DMS153 (cell line): Measurements from ENCODE around the gene DPP8.
"Not testable (repeated sequence)": the region's sequence is repeated elsewhere in the genome, so short reads cannot be mapped to it uniquely, and the experiment has no call there.

Experiments
- DNase-seq: peaks from one replicate; lab custom pipeline; 2025; lab: John Stamatoyannopoulos, UW

DPP8 gene

DNA sequence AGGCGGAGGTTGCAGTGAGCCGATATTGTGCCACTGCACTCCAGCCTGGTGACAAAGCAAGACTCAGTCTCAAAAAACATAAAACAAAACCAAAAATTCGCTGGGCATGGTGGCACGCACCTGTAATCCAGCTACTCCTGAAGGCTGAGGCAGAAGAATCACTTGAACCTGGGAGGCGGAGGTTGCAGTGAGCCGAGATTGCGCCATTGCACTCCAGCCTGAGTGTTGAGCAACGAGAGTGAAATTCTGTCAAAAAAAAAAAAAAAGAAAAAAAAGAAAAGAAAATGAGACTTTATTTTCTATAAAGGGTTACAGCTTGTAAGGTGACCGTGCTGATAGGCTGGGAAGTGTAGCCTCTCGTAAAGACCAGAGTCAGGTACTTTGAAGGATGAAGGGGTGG, 6.7 kb upstream of the DPP8 start:
- no peak for DNase-seq

- DNase-seq = no peak
Measured at GRCh38 chr15:65521350-65521749, 3.9 kb upstream of the DPP8 start.

DNA sequence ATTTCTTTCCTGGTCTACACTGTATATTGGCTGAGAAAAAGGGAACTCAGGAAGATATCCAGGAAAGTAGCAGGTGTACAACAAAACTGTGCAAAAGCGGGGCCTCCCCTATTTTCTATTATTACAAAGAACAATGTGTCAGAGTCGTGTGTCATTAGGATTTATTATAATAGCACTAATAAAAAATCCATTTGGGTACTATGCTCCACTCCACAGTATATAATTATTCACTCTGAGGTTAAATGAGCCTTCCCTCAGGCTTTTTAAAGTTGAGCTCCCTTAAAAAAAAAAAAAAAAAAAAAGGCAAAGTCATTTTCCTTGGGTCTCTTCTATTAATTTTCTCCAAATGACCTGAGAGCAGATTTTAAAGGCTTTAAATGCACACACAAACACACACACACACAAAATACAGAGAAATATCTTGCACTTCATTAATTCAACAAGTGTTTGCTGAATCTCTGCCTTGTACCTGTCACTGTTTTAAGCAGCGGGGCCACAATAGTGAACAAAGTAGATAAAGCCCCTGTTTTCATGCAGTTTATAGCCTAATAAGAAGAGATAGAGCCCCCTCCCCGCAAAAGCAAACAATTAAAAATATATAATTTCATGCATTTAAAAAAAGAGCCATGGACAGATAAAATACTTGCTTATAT, 1.3 kb upstream of the DPP8 start:
- DNase-seq = no peak

GRCh38 chr15:65517866-65518207, 348 bp upstream of the DPP8 start:
- DNase-seq = no peak

DNA sequence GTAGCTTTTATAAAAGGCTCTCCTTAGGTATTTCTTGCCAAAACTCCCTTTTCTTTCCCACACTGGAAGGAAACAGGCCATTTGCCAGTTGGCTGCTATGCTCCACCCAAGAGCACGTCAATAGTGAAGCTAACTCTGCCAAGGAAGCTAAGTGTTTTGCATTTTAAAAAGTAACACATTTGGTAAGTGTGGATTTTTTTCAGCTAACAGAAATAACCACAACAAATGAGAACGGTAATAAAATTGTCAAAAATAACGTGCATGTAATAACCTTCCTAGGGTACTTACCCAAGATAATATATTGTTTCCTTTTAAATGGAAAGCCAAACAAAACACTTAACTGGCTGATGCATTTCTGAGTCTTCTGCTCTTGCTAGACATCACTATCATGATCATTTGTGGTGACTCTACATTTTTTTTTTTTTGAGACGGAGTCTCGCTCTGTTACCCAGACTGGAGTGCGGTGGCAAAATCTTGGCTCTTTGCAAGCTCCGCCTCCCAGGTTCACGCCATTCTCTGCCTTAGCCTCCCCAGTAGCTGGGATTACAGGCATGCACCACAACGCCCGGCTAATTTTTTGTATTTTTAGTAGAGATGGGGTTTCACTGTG, 4.6 kb downstream of the DPP8 start:
- DNase-seq = no peak

- DNase-seq = no peak
Measured at GRCh38 chr15:65512189-65512588, 5.3 kb downstream of the DPP8 start.

DNA sequence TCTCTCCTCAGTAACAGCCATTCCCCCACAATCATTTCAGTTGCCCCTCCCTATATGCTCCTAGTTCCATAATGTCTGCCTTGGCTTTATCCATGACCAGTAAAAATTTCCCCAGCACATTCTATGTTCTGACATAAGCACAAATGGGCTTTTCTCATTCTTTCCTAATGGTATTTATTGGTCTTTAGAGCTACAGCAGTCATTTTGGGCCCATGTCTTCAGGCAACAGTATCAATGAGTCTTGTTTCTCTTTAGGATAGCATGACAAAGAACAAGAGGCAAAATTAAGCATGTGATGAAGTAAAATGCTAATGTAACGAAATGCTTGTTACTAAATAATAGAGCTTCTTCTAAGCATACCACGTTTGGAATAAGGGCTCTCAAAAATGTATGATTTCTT, 8.2 kb downstream of the DPP8 start:
- DNase-seq = no peak

DNA sequence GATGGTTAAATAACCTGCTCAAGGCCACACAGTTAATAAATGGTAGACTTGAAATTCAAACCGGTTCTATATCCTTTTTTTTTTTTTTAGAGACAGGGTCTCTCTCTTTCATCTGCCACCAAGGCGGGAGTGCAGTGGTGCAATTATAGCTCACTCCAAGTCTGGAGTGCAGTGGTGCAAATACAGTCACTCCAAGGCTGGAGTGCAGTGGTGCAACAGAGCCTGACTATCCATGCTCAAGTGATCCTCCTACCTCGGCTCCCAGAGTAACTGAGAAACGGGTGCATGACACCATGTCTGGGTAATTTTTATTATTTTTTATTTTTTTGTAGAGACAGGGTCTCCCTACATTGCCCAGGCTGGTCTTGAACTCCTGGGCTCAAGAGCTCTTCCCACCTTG, 23.4 kb downstream of the DPP8 start:
- no peak for DNase-seq

- DNase-seq = no peak
Measured at GRCh38 chr15:65484876-65485275, 32.6 kb downstream of the DPP8 start.

GRCh38 chr15:65476903-65477302, 40.6 kb downstream of the DPP8 start:
- no peak for DNase-seq

- no peak for DNase-seq
Measured at GRCh38 chr15:65470866-65471265, 46.6 kb downstream of the DPP8 start.

DNA sequence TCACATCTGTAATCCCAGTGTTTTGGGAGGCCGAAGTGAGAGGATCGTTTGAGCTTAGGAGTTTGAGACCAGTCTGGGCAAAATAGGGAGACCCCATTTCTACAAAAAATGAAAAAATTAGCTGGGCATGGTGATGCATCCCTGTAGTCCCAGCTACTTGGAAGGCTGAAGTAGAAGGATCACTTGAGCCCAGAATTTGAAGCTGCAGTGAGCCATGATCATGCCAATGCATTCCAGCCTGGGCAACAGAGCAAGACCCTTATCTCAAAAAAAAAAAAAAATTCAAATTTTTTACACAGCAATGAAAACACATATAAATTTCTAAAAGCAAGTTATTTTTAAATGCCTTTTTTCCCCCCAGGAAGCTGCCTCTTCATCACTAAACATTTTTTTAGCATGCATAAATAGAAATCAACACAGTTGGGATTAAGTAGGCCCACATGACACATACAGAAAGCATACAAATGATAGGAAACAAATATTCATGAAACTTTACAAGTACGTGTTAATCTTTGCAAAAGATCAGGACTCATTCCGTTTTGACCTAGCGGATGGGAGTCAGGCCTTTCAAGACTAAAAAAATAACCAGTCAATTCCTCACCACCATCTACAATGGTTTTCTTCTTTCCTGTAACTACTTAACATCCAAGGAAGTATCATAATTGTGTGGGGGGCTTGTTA, 49.1 kb downstream of the DPP8 start:
- DNase-seq = no peak

GRCh38 chr15:65466901-65467300, 50.6 kb downstream of the DPP8 start:
- no peak for DNase-seq

GRCh38 chr15:65463096-65463495, 54.4 kb downstream of the DPP8 start:
- DNase-seq = not testable (repeated sequence)

DNA sequence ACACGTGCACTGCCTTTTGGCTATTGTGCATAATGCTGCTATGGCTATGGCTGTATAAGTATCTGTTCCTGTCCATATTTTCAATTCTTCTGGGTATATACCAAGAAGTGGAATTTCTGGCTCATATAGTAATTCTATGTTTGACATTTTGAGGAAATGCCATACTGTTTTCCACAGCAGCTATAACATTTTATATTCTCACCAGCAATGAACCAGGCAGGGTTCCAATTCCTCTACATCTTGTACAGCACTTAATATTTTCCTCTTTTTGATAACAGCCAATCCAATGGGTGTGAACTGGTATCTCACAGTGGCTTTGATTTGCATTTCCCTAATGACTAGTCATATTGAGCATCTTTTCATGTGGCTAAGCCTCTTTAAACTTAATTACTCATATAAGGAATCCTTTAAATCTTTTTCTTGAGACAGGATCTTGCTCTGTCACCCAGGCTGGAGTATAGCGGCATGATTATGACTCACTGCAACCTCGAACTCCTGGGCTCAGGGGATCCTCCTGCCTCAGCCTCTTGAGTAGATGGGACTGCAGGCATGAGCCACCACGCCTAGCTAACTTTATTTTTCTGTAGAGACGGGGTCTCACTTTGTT, 56.6 kb downstream of the DPP8 start:
- DNase-seq = no peak

GRCh38 chr15:65455256-65455655, 62.2 kb downstream of the DPP8 start:
- not testable (repeated sequence) for DNase-seq

- no peak for DNase-seq
Measured at GRCh38 chr15:65451989-65452388, 65.5 kb downstream of the DPP8 start.

DNA sequence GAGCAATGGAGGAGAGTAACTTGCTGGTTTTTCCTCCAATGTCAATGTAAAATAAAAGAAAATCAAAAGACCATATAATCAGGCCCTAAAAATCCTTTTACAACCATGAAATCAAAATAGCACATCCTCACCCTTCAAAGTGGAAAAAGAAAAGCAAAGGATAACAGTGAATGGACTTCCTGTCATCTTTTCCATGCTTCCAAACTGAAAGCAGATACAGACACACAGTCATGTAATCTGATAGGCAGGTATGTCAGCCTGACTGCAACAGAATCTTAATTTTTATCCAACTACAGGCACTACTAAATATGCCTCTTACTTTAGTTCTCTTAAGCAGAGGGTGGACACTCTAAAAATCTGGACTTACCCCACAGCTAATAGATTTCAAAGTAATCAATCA, 66.9 kb downstream of the DPP8 start:
- DNase-seq = no peak

GRCh38 chr15:65447145-65447544, 70.3 kb downstream of the DPP8 start:
- no peak for DNase-seq

- no peak for DNase-seq
Measured at GRCh38 chr15:65434201-65434600, 83.3 kb downstream of the DPP8 start.

- no peak for DNase-seq
Measured at GRCh38 chr15:65431731-65432130, 85.8 kb downstream of the DPP8 start.

DNA sequence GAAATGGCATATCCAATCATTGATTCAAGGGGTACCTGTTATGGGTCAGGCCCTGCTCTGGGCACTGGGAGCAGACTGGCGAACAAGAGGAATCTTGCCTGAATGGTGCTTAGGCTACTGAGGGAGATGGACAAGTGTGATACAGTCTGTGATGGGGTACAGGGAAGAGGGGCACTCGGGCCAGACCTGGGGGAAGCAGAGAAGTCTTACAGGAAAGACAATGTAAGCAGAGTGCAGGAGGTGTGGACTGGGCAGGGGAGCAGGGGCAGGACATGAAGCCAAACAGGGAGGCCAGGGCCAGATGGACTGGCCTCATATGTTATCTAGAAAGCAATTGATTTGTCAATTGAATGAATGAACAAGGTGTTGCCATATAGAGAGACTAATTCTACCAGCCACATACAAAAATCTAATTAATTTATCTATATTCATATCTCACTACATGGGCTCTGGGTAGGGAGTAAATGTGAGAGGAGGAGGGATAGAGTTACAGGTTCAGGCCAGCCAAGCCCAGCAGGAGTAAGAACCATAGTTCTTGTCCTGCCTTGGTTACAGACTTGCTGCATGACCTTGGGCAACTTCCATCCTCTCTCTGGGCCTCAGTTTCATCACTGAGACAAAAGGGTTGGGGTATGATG, 91.2 kb downstream of the DPP8 start:
- DNase-seq = no peak

DNA sequence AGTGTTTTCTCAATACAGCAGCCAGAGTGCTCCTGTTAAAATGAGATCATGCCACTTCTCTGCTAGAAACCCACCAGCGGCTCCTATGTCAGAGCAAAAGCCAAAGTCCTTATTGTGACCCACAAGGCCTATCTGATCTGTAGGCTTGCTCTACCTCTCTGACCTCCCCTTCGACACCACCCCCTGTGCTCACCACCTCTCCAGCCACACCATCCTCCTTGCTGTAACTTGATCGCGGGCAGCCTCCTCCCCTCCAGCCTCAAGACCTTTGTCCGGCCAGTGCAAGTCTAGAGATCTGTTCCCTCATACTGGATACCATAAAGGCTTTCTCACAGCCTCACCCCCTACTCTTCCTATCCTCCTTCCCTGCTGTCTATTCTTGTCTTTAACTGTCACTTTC, 92.8 kb downstream of the DPP8 start:
- no peak for DNase-seq
